ENCODE data around the gene C1RL. TPM values are rescaled to one million over a fixed set of nuclear protein-coding genes. Genes with fewer than 3 reads are reported as not detected.

C1RL gene
- total and polyA plus RNA-seq, 2 of the 4 experiments (the other 2 are of a cell fraction), result 9.1 to 12.3 TPM

DNA sequence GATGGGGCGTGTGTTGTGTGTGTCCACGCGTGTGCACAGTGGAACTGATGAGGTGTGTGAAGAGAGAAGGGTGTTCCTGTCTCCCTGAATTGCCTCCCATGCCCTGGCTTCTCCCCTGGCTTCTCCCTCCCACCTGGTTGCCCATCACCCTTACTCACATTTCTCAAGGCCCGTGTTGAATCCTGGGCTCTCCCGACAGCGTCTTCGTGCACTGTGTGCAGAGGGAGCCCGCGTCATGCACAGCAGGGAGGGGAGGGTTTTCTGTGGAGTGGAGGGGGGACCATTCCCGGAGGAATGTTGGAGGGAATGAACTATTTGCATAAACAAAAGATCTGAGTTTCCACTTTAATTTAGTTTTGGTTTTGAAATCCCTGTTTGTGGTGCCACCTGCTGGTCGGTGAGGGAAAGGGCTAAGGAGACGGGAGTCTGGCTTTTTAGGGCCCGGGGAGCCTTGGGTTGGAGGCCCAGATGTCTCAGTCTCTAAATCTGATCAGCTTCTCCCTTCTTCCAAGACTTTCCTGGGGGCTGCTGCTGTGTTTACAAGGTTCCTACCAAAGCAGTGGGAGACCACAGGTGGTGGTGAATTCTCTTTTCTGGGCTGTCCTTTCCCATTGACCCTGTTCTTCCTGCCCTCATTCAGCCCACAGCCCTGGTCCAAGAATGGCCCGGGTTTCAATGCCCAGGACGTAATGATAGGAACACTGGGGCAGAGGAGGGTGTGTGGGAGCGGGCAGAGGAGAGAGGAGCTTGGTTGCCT lies 16.6 kb downstream of the C1RL start, which contains the start of gene C1R (continued):
- TF ChIP-seq RAD21 (IDR thresholded peaks at IDR 0.05; ENCODE audit: low read length) (peak; percentile 85), RFX5 (IDR thresholded peaks at IDR 0.05; ENCODE audit: low read depth, low read length) (no peak)

DNA sequence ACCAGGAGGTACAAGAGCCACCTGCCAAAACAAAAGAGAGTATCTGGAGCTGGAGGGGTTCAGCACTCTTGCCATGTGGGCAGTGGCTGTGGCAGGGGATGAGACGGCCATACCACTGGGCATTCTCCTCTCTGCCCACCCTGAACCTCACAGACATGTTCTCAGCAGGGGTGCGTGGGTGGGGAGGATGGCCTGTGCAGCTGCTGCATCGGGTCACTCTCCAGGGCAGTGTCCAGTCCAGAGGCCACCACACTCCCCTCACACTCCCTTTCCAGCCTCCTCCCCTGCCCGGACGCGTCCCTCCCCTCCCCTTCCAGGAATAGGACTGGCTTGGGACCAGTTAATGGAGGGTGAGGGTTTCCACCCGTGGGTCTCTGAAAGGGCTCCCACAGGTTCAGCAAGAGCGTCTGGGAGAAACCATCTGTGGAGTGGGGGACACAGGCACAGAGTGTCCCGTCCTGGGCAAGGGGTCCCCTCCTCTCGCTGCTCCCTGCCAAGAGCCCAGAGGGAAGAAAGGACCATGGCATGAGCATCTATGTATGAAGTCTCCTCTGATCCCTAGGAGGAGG lies 17.3 kb downstream of the C1RL start:
- Histone ChIP-seq H3K56ac (ENCODE audit: extremely low read depth, insufficient read depth, low read length) (peak overlapping the region; percentile 79), H4K8ac (ENCODE audit: low read depth in 2 of 2, low read length in 2 of 2) (peak overlapping the region; percentile 77 to 98; a peak in 3 of 4 replicates), H3K9me3 (ENCODE audit: control insufficient read depth, insufficient read depth, low read length) (no peaks in the 10 kb centered on the region), H3K27me3 (ENCODE audit: control insufficient read depth, insufficient read depth, low read length) (no peaks in the 10 kb centered on the region), H2BK20ac (ENCODE audit: low read depth, low read length) (peak overlapping the region; percentile 77), H2BK15ac (ENCODE audit: low read depth, low read length) (peak overlapping the region; percentile 89; the same call in 2 of the 3 replicates), H2AK9ac (replicated peaks; ENCODE audit: low read depth, low read length, poor library complexity) (peak overlapping the region; percentile 91), H3K9me1 (ENCODE audit: insufficient read depth, low read length) (peaks cover 18% of the 10 kb centered on the region), H2AFZ (replicated peaks; ENCODE audit: low read length, poor library complexity) (peak overlapping the region; percentile 92), H3K4ac (ENCODE audit: low read depth, low read length) (peak overlapping the region; percentile 99), H3K4me1 (ENCODE audit: control insufficient read depth, insufficient read depth, low read length) (peaks cover 26% of the 10 kb centered on the region), H2AK5ac (ENCODE audit: low read depth, low read length) (peak overlapping the region; percentile 91), H4K5ac (ENCODE audit: low read depth, low read length) (peak overlapping the region; percentile 94), H3K79me1 (ENCODE audit: low read depth in 1 of 2, low read length in 2 of 2) (peaks cover 13 to 28% of the 10 kb centered on the region in 2 experiments; a peak in 3 of 4 replicates), H3K4me2 (ENCODE audit: low read depth, low read length) (peak overlapping the region; percentile 92), H3K27ac (ENCODE audit: insufficient read depth, low read length) (peak overlapping the region; percentile 84), H3K36me3 (ENCODE audit: control insufficient read depth, insufficient read depth, low read length) (peaks cover 35% of the 10 kb centered on the region), H3K14ac (replicated peaks; ENCODE audit: low read depth, low read length) (peak overlapping the region; percentile 99), H3K4me3 (ENCODE audit: insufficient read depth, low read depth, low read length) (peak overlapping the region; percentile 55), H2BK5ac (ENCODE audit: low read depth, low read length, poor library complexity, severe bottlenecking) (peak overlapping the region; percentile 79), H3K18ac (ENCODE audit: low read depth, low read length) (peak overlapping the region; percentile 96), H3K9ac (ENCODE audit: low read depth, low read length) (peak overlapping the region; percentile 92), H2BK120ac (ENCODE audit: low read depth, low read length) (peak overlapping the region; percentile 97), H4K91ac (ENCODE audit: insufficient read depth, low read depth, low read length) (peak overlapping the region; percentile 99), H4K20me1 (ENCODE audit: insufficient read depth, low read length) (no peaks in the 10 kb centered on the region), H3K23ac (ENCODE audit: low read depth, low read length) (peak overlapping the region; percentile 100)
- no TSS peak for BruUV-seq (replicated peaks)
- ATAC-seq (ENCODE audit: low read depth) (peak; percentile 24), DNase-seq (no peak)
- WGBS, 2 experiments (ENCODE audit: extremely low coverage in 2 of 2, insufficient read length in 1 of 2), result no CpG with 5 or more reads among the region's 10 CpGs
- ChIA-PET POLR2A (ENCODE audit: unreplicated experiment) (no interaction called here), CTCF (interaction anchor here (1.1 kb wide), 1 partner anchor 22 kb away, joined by 3 read pairs; no protein-coding TSS in a partner anchor)
- dilution Hi-C loops (cut with HindIII; ENCODE audit: low sequenced_read_pairs, unreplicated experiment), result no loop called here
- intact Hi-C loops (cut with micrococcal nuclease), result loop anchor here (1.0 kb wide), 5 partner anchors 12 to 147 kb away; partner anchors contain the start of genes C12orf57, C1S and LPCAT3
- in situ Hi-C loops (cut with MboI; ENCODE audit: low sequenced_read_pairs), result no loop called here
- TF ChIP-seq BHLHE40 (IDR thresholded peaks at IDR 0.05; ENCODE audit: low read depth, low read length) (no peak), MXI1 (IDR thresholded peaks at IDR 0.05; ENCODE audit: borderline replicate concordance, low read depth, low read length) (no peak), SMC3 (IDR thresholded peaks at IDR 0.05; ENCODE audit: low read depth, low read length) (no peak), USF2 (IDR thresholded peaks at IDR 0.05; ENCODE audit: low read depth, low read length) (no peak), RCOR1 (IDR thresholded peaks at IDR 0.05; ENCODE audit: insufficient replicate concordance, low read length) (no peak), RAD21 (IDR thresholded peaks at IDR 0.05; ENCODE audit: low read length) (no peak), RFX5 (IDR thresholded peaks at IDR 0.05; ENCODE audit: low read depth, low read length) (no peak), MAFK (IDR thresholded peaks at IDR 0.05; ENCODE audit: low read depth, low read length) (no peak), CEBPB (IDR thresholded peaks at IDR 0.05; ENCODE audit: low read depth, low read length) (no peak)
- TF ChIP-seq, protein P1, sequence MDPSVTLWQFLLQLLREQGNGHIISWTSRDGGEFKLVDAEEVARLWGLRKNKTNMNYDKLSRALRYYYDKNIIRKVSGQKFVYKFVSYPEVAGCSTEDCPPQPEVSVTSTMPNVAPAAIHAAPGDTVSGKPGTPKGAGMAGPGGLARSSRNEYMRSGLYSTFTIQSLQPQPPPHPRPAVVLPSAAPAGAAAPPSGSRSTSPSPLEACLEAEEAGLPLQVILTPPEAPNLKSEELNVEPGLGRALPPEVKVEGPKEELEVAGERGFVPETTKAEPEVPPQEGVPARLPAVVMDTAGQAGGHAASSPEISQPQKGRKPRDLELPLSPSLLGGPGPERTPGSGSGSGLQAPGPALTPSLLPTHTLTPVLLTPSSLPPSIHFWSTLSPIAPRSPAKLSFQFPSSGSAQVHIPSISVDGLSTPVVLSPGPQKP (IDR thresholded peaks at IDR 0.05; ENCODE audit: borderline replicate concordance, low read depth, low read length), result no peak

Measured in IMR-90 (cell line).